RWPE2 (cell line): ENCODE results near the gene SEMA6D.

Experiments
- ATAC-seq: fragments of 200-7000 bp; cut with Tn5 transposase; 3 replicates; pipeline ENCODE4 v1.9.1; 2021; ENCODE audit warnings: low read depth
- DNase-seq: peaks from one replicate; pipeline ENCODE4 v3.0.0-alpha.2; 2020; ENCODE audit warnings: low spot score
- H3K27ac ChIP-seq: fragments of 450-650 bp; 2 replicates; pipeline ENCODE4 v1.5.1; 2017; ENCODE audit warnings: mild to moderate bottlenecking; ENCODE audit not compliant: poor library complexity, severe bottlenecking
- H3K27me3 ChIP-seq: fragments of 250-450 bp; sonication (Bioruptor Pico); 2 replicates; pipeline ENCODE4 v1.5.1; 2021; ENCODE audit warnings: mild to moderate bottlenecking, moderate library complexity; ENCODE audit not compliant: insufficient read depth, poor library complexity, severe bottlenecking
- H3K36me3 ChIP-seq: fragments of 250-450 bp; sonication (Bioruptor Pico); 2 replicates; pipeline ENCODE4 v1.5.1; 2020; ENCODE audit warnings: low read depth, mild to moderate bottlenecking, moderate library complexity
- H3K4me1 ChIP-seq: fragments of 250-450 bp; sonication (Bioruptor Pico); 2 replicates; pipeline ENCODE4 v1.5.1; 2021; ENCODE audit warnings: mild to moderate bottlenecking, moderate library complexity; ENCODE audit not compliant: insufficient read depth, poor library complexity, severe bottlenecking
- H3K4me3 ChIP-seq: fragments of 250-450 bp; sonication (Bioruptor Pico); 2 replicates; pipeline ENCODE4 v1.5.1; 2021; ENCODE audit warnings: mild to moderate bottlenecking, moderate library complexity; ENCODE audit not compliant: severe bottlenecking
- H3K9me3 ChIP-seq: fragments of 250-450 bp; sonication (Bioruptor Pico); 2 replicates; pipeline ENCODE4 v1.5.1; 2021; ENCODE audit warnings: mild to moderate bottlenecking, moderate library complexity; ENCODE audit not compliant: severe bottlenecking
- CTCF ChIP-seq: fragments of 450-650 bp; IDR thresholded peaks from one replicate; pipeline ENCODE4 v1.5.1; 2017; ENCODE audit warnings: mild to moderate bottlenecking, moderate library complexity; ENCODE audit not compliant: poor library complexity, severe bottlenecking

The SEMA6D gene

GRCh38 chr15:47819158-47819557 is 101.9 kb downstream of the SEMA6D start:
- DNase-seq (no peak), ATAC-seq (no peak)
- no peak overlapping the region for H3K4me3 ChIP-seq
- TF ChIP-seq CTCF, result no peak
- H3K27me3 ChIP-seq, result no peaks in the 10 kb centered on the region
- no peaks in the 10 kb centered on the region for H3K36me3 ChIP-seq
- peaks cover 24% of the 10 kb centered on the region for H3K4me1 ChIP-seq
- H3K9me3 ChIP-seq, result no peaks in the 10 kb centered on the region
- H3K27ac ChIP-seq, result peak overlapping the region; percentile 69

GRCh38 chr15:47820057-47820746 is 102.9 kb downstream of the SEMA6D start:
- ATAC-seq (peak; percentile 97), DNase-seq (peak; percentile 89)
- Histone ChIP-seq H3K4me1 (peaks cover 24% of the 10 kb centered on the region), H3K4me3 (no peak overlapping the region), H3K27ac (peak overlapping the region; percentile 69), H3K27me3 (no peaks in the 10 kb centered on the region), H3K9me3 (no peaks in the 10 kb centered on the region), H3K36me3 (no peaks in the 10 kb centered on the region)
- TF ChIP-seq CTCF, result no peak

- no peaks in the 10 kb centered on the region for H3K9me3 ChIP-seq
- peaks cover 24% of the 10 kb centered on the region for H3K4me1 ChIP-seq
- TF ChIP-seq CTCF, result no peak
- H3K4me3 ChIP-seq, result no peak overlapping the region
- DNase-seq (no peak), ATAC-seq (peak; percentile 72)
- H3K27ac ChIP-seq, result peak overlapping the region; percentile 69
- no peaks in the 10 kb centered on the region for H3K27me3 ChIP-seq
- no peaks in the 10 kb centered on the region for H3K36me3 ChIP-seq
Observed at GRCh38 chr15:47820747-47821319, 103.5 kb downstream of the SEMA6D start.

DNA sequence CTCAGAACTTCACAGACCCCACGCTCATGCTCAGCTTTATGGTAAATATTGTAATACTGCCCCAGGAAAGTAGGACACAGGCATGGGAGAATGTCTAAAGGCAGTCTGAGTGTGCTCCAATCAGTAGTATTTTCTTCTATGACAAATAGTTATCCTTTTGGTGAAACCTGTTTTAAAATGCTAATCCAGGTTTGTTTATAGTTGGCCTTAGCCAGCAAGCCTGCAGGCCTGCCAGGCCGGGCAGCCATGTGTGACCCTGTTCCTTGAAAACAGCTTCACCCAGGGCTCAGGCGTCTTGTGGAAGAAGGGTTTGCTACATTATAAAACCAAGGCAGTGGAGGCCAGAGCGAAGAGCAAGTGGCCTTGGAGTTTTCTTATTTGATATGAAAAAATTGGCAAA is 104.7 kb downstream of the SEMA6D start:
- Histone ChIP-seq H3K36me3 (no peaks in the 10 kb centered on the region), H3K4me3 (no peak overlapping the region), H3K4me1 (peaks cover 24% of the 10 kb centered on the region), H3K9me3 (no peaks in the 10 kb centered on the region), H3K27me3 (no peaks in the 10 kb centered on the region), H3K27ac (no peak overlapping the region)
- TF ChIP-seq CTCF, result no peak
- DNase-seq, result no peak
- ATAC-seq, result no peak
